A549 (cell line): Measurements from ENCODE around the gene PNMA8B.

Experiments
- EHMT2 ChIP-seq: fragments of 200-600 bp; sonication (generic); IDR thresholded peaks from 2 replicates; pipeline ENCODE4 v1.6.1; 2016; ENCODE audit warnings: antibody characterized with exemption, low read depth, mild to moderate bottlenecking, moderate library complexity
- HDAC2 ChIP-seq: fragments of 200-600 bp; sonication (generic); IDR thresholded peaks from 2 replicates; pipeline ENCODE4 v1.6.1; 2016
- POLR2A ChIP-seq: IDR thresholded peaks from 2 replicates; pipeline ENCODE4 v1.6.1; 2012; ENCODE audit warnings: mild to moderate bottlenecking, low read length
- RNF2 ChIP-seq: fragments of 200-600 bp; sonication (generic); IDR thresholded peaks from 2 replicates; pipeline ENCODE4 v1.6.1; 2016; ENCODE audit warnings: low read depth, mild to moderate bottlenecking, antibody characterized with exemption, moderate library complexity, borderline replicate concordance
- TF ChIP-seq, protein P1 (sequence below): fragments of >200 bp; sonication (Bioruptor Twin); formaldehyde crosslinking; IDR thresholded peaks from 3 replicates; pipeline ENCODE4 v1.5.1; 2016
- TF ChIP-seq, protein P2 (sequence below): fragments of 450-650 bp; IDR thresholded peaks from 2 replicates; pipeline ENCODE4 v1.6.1; 2014; ENCODE audit warnings: antibody characterized with exemption

DNA sequence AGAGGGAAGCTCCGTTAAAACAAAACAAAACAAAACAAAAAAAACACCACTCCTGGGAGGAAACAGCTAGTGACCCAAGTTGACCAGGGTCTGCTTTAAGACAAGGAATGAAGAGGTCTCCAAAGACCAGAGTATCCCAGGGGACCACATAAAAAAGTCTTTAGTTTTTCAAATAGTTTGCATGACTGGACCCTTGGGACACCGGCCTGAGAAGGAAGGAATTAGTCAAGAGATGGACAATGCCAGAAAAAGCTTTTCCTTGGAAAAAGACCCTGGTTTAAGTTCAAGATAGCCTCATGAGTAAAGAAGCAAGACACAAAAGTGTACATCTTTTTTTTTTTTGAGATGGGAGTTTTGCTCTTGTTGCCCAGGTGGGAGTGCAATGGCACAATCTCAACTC lies 12.5 kb upstream of the PNMA8B start:
- TF ChIP-seq, protein P1, sequence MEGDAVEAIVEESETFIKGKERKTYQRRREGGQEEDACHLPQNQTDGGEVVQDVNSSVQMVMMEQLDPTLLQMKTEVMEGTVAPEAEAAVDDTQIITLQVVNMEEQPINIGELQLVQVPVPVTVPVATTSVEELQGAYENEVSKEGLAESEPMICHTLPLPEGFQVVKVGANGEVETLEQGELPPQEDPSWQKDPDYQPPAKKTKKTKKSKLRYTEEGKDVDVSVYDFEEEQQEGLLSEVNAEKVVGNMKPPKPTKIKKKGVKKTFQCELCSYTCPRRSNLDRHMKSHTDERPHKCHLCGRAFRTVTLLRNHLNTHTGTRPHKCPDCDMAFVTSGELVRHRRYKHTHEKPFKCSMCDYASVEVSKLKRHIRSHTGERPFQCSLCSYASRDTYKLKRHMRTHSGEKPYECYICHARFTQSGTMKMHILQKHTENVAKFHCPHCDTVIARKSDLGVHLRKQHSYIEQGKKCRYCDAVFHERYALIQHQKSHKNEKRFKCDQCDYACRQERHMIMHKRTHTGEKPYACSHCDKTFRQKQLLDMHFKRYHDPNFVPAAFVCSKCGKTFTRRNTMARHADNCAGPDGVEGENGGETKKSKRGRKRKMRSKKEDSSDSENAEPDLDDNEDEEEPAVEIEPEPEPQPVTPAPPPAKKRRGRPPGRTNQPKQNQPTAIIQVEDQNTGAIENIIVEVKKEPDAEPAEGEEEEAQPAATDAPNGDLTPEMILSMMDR: no peak
- TF ChIP-seq EHMT2 (no peak), RNF2 (no peak), HDAC2 (no peak), POLR2A (no peak)
- TF ChIP-seq, protein P2, sequence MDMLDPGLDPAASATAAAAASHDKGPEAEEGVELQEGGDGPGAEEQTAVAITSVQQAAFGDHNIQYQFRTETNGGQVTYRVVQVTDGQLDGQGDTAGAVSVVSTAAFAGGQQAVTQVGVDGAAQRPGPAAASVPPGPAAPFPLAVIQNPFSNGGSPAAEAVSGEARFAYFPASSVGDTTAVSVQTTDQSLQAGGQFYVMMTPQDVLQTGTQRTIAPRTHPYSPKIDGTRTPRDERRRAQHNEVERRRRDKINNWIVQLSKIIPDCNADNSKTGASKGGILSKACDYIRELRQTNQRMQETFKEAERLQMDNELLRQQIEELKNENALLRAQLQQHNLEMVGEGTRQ: no peak
